ENCODE results near the gene SIN3B. TPM values are rescaled to one million over a fixed set of nuclear protein-coding genes. Genes with fewer than 3 reads are reported as not detected.

Gene SIN3B
- total and polyA plus RNA-seq, 2 experiments from 2014 or later, result 14.9 to 18.7 TPM

DNA sequence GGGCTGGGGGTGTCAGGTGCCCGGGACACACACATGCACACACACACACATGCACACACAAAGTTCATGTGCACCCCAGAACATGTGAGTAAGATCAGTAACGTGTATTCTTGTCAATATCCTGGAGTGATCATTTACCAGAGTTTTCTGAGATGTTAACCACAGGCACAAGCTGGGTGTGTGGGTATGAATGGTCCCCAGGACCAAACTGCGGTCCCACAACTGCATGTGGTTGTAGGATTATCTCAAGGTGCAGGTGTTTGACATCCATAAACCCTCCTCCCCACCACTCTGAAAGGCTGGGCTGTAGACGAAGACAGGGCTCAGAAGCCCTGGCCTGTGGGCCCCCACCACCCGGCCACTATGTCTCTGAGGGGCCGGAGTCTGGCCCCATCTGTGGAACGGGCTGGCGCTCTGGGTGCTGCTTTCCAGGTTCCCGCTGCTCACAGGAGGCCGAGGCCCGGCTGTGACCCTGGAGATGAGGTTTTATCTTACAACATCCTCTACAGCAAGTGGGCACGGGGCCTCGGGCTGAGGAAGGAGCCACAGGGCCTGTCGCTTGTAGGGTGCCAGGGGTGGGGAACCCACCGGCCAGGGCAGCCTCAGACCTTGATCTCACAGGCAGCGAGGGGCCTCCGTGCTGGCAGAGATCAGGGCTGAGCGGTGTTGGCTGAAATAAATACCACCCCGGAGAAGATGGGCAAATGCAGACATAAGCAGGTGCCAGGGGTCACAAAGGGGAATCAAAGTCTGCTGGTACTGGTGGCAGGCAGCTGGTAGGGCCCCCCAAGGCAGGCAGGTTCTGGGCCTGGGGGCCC is 63.9 kb downstream of the SIN3B start:
- no peaks in the 10 kb centered on the region for H3K27me3 ChIP-seq (replicated peaks; ENCODE audit: insufficient read depth)
- no peak overlapping the region for H3K27ac ChIP-seq
- no peaks in the 10 kb centered on the region for H4K20me1 ChIP-seq (ENCODE audit: insufficient read depth)
- no peaks in the 10 kb centered on the region for H3K36me3 ChIP-seq (ENCODE audit: low read depth)
- no peak for TF ChIP-seq EZH2phosphoT487 (IDR thresholded peaks at IDR 0.05; ENCODE audit: insufficient read depth, low read depth)
- no peak for TF ChIP-seq EZH2 (IDR thresholded peaks at IDR 0.05; ENCODE audit: insufficient read depth, poor library complexity, severe bottlenecking)
- H3K9me2 ChIP-seq (ENCODE audit: insufficient read depth), result no peaks in the 10 kb centered on the region
- H3K9me3 ChIP-seq (ENCODE audit: low read depth), result no peaks in the 10 kb centered on the region
- H3K9ac ChIP-seq, result no peak overlapping the region
- H3F3A ChIP-seq (ENCODE audit: insufficient read depth), result no peaks in the 10 kb centered on the region
- H3K79me2 ChIP-seq (ENCODE audit: insufficient read depth), result no peaks in the 10 kb centered on the region
- no peak overlapping the region for H3K4me3 ChIP-seq
- 71 to 75% methylated on average over 17 to 19 of the region's 19 CpGs for WGBS, 2 experiments (ENCODE audit: low coverage in 1 of 2, low lambda C conversion rate in 2 of 2, missing lambda C conversion rate in 2 of 2)
- DNase-seq, result no peak
- in situ Hi-C loops (cut with MboI), result no loop called here
- no peak overlapping the region for H3K4me2 ChIP-seq (ENCODE audit: unreplicated experiment)
- no peaks in the 10 kb centered on the region for H3K4me1 ChIP-seq (ENCODE audit: insufficient read depth)
- no peak overlapping the region for H2AFZ ChIP-seq

DNA sequence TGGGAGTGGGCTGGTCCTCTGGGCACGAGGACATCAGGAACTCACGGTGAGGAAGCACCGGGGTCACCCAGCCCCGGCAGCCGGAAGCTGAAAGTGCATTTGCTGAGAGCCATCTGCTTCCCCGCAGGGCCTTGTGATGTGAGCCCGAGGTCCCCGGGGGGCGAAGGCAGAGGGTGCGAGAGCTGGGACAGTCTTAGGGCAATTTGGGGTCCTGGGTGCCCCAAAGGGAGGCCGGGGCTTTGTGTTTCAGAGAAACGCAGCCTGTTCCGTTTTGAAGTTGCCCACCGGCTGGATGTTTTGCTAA is 64.4 kb downstream of the SIN3B start:
- H3K9me3 ChIP-seq (ENCODE audit: low read depth), result no peaks in the 10 kb centered on the region
- H3K4me2 ChIP-seq (ENCODE audit: unreplicated experiment), result no peak overlapping the region
- in situ Hi-C loops (cut with MboI), result no loop called here
- no peaks in the 10 kb centered on the region for H3K27me3 ChIP-seq (replicated peaks; ENCODE audit: insufficient read depth)
- H3K79me2 ChIP-seq (ENCODE audit: insufficient read depth), result no peaks in the 10 kb centered on the region
- DNase-seq, result no peak
- no peak overlapping the region for H2AFZ ChIP-seq
- TF ChIP-seq EZH2phosphoT487 (IDR thresholded peaks at IDR 0.05; ENCODE audit: insufficient read depth, low read depth) (no peak), EZH2 (IDR thresholded peaks at IDR 0.05; ENCODE audit: insufficient read depth, poor library complexity, severe bottlenecking) (no peak)
- no peaks in the 10 kb centered on the region for H3K9me2 ChIP-seq (ENCODE audit: insufficient read depth)
- H3K36me3 ChIP-seq (ENCODE audit: low read depth), result no peaks in the 10 kb centered on the region
- 66% methylated on average over 13 to 14 of the region's 14 CpGs for WGBS, 2 experiments (ENCODE audit: low coverage in 1 of 2, low lambda C conversion rate in 2 of 2, missing lambda C conversion rate in 2 of 2)
- no peaks in the 10 kb centered on the region for H4K20me1 ChIP-seq (ENCODE audit: insufficient read depth)
- no peaks in the 10 kb centered on the region for H3K4me1 ChIP-seq (ENCODE audit: insufficient read depth)
- H3K27ac ChIP-seq, result no peak overlapping the region
- H3K9ac ChIP-seq, result no peak overlapping the region
- no peak overlapping the region for H3K4me3 ChIP-seq
- no peaks in the 10 kb centered on the region for H3F3A ChIP-seq (ENCODE audit: insufficient read depth)

DNA sequence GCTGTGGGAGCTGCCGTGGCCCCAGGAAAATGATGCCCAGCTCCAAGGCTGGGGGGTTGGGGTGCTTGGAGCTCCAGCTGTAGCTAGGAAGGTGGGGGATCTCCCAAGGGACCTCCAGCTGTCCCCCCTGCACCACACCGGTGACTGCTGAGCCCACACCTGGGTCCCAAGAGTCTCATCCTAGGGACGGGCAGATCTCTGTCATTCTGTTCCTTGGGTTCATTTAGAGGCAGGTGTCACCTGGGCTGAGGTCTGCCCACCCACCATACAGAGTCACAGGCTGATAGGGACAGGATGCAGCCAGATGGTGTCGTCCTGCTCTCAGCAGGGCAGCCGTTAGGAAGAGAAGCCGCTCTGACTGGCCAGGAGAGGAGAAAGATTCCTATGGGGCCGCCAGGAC is 64.9 kb downstream of the SIN3B start:
- Histone ChIP-seq H2AFZ (no peak overlapping the region), H3K9me2 (ENCODE audit: insufficient read depth) (no peaks in the 10 kb centered on the region), H3K9me3 (ENCODE audit: low read depth) (no peaks in the 10 kb centered on the region), H3K4me3 (no peak overlapping the region), H3F3A (ENCODE audit: insufficient read depth) (no peaks in the 10 kb centered on the region), H3K9ac (no peak overlapping the region), H3K79me2 (ENCODE audit: insufficient read depth) (no peaks in the 10 kb centered on the region), H3K27me3 (replicated peaks; ENCODE audit: insufficient read depth) (no peaks in the 10 kb centered on the region), H4K20me1 (ENCODE audit: insufficient read depth) (no peaks in the 10 kb centered on the region), H3K36me3 (ENCODE audit: low read depth) (no peaks in the 10 kb centered on the region), H3K27ac (no peak overlapping the region), H3K4me1 (ENCODE audit: insufficient read depth) (no peaks in the 10 kb centered on the region), H3K4me2 (ENCODE audit: unreplicated experiment) (no peak overlapping the region)
- TF ChIP-seq EZH2 (IDR thresholded peaks at IDR 0.05; ENCODE audit: insufficient read depth, poor library complexity, severe bottlenecking) (no peak), EZH2phosphoT487 (IDR thresholded peaks at IDR 0.05; ENCODE audit: insufficient read depth, low read depth) (no peak)
- no peak for DNase-seq
- WGBS, 2 experiments (ENCODE audit: low coverage in 1 of 2, low lambda C conversion rate in 2 of 2, missing lambda C conversion rate in 2 of 2), result 61 to 63% methylated on average over 7 of the region's 7 CpGs
- in situ Hi-C loops (cut with MboI), result no loop called here

DNA sequence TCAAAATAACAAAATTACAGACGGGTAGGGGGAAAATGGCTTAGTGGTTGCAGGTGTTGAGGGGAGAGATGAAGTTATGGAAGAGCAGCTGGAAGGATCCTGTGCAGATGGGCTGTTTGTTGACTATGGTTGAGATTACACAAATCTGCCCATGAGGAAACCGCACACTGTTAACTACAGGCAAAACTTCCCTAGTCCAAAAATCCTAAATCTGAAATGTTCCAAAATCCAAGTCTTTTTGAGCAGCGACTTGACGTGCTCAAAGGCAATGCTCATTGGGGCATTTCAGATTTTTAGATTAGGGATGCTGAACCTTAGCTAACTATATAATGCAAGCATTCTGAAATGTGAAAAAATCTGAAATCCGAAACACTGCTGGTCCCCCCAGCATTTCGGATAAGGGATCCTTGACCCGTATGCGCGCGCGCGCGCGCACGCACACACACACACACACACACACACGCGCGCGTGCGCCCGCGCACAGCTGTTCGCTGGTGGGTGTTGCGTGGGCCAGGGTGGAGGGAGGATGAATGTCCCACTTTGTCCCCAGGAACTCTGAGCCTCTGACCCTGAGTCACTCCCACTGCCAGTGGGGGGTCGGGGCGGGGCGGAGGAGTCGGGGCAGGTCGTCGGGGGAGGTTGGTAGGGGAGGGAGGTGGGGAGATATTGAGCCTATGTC is 66.4 kb downstream of the SIN3B start:
- Histone ChIP-seq H3K9me3 (ENCODE audit: low read depth) (no peaks in the 10 kb centered on the region), H3K79me2 (ENCODE audit: insufficient read depth) (no peaks in the 10 kb centered on the region), H3K27me3 (replicated peaks; ENCODE audit: insufficient read depth) (no peaks in the 10 kb centered on the region), H3K4me3 (no peak overlapping the region), H3K9me2 (ENCODE audit: insufficient read depth) (no peaks in the 10 kb centered on the region), H3K36me3 (ENCODE audit: low read depth) (no peaks in the 10 kb centered on the region), H2AFZ (no peak overlapping the region), H3K4me2 (ENCODE audit: unreplicated experiment) (no peak overlapping the region), H3K4me1 (ENCODE audit: insufficient read depth) (no peaks in the 10 kb centered on the region), H3K9ac (no peak overlapping the region), H3F3A (ENCODE audit: insufficient read depth) (no peaks in the 10 kb centered on the region), H3K27ac (no peak overlapping the region), H4K20me1 (ENCODE audit: insufficient read depth) (no peaks in the 10 kb centered on the region)
- no peak for DNase-seq
- 56 to 58% methylated on average over 28 to 29 of the region's 30 CpGs for WGBS, 2 experiments (ENCODE audit: low coverage in 1 of 2, low lambda C conversion rate in 2 of 2, missing lambda C conversion rate in 2 of 2)
- TF ChIP-seq EZH2phosphoT487 (IDR thresholded peaks at IDR 0.05; ENCODE audit: insufficient read depth, low read depth) (no peak), EZH2 (IDR thresholded peaks at IDR 0.05; ENCODE audit: insufficient read depth, poor library complexity, severe bottlenecking) (no peak)
- in situ Hi-C loops (cut with MboI), result no loop called here

Measured in GM23248 (cell line).